Endothelial cell of umbilical vein (primary cell): ENCODE measurements around the gene NOB1. TPM values are rescaled to one million over a fixed set of nuclear protein-coding genes. Genes with fewer than 3 reads are reported as not detected.

Experiments
- BruUV-seq: library from RNA; stranded (reverse); fragments of 400-500 nt; replicated peaks from 2 replicates; lab custom pipeline; 2021; lab: Mats Ljungman, UMichigan
- CTCF ChIA-PET: fragments of 300-600, 350-600 bp; sonication (Branson Sonifier 250); formaldehyde crosslinking; loops from one replicate; lab custom pipeline; 2021; ENCODE audit warnings: antibody characterized with exemption, inconsistent platforms; lab: Charles Lee
- POLR2A ChIA-PET: fragments of 300-600, 350-600 bp; sonication (Branson Sonifier 250); formaldehyde crosslinking; loops from one replicate; lab custom pipeline; 2021; ENCODE audit warnings: antibody characterized with exemption, inconsistent platforms; lab: Charles Lee
- DNase-seq: peaks from one replicate; pipeline ENCODE4 v3.0.0-alpha.2; 2011; ENCODE audit warnings: low read depth, low spot score
- FAIRE-seq: peaks from 2 replicates; lab custom pipeline; 2011; peaks lifted over from hg19 to GRCh38; lab: Jason Lieb, UNC
- H2AFZ ChIP-seq: 2 replicates; pipeline ENCODE4 v1.6.0; 2012; ENCODE audit warnings: low read depth, low read length, control low read depth, inconsistent platforms
- H3K27ac ChIP-seq: 2 replicates; pipeline ENCODE4 v1.5.1; 2011; ENCODE audit warnings: low read depth, mild to moderate bottlenecking, control low read depth, low read length, moderate library complexity; ENCODE audit not compliant: insufficient read depth
- H3K27me3 ChIP-seq, 2 experiments: 2 replicates each; pipeline versions ENCODE4 v1.6.0 to v1.6.1; 2011; ENCODE audit warnings: low read length in 2 of 2, mixed read lengths in 1 of 2; ENCODE audit not compliant: control insufficient read depth in 2 of 2, insufficient read depth in 2 of 2
- H3K36me3 ChIP-seq, 2 experiments: 2 replicates in 1 of 2; 3 replicates in 1 of 2; pipeline ENCODE4 v1.5.1; 2011; ENCODE audit warnings: low read length in 2 of 2, mild to moderate bottlenecking in 1 of 2, moderate library complexity in 1 of 2; ENCODE audit not compliant: control insufficient read depth in 2 of 2, insufficient read depth in 2 of 2; ENCODE audit errors: extremely low read depth in 1 of 2
- H3K4me1 ChIP-seq: 3 replicates; pipeline ENCODE4 v1.5.1; 2011; ENCODE audit warnings: mild to moderate bottlenecking, low read length; ENCODE audit not compliant: control insufficient read depth, insufficient read depth; ENCODE audit errors: extremely low read depth
- H3K4me2 ChIP-seq: 2 replicates; pipeline ENCODE4 v1.6.1; 2011; ENCODE audit warnings: low read length, control low read depth, mixed read lengths; ENCODE audit not compliant: insufficient read depth
- H3K4me3 ChIP-seq, 3 experiments: fragments of 200-600 bp in 1 of 3; sonication (generic), shearing (Covaris generic) in 1 of 3; replicated peaks in 1 of 3; 2 replicates each; pipeline ENCODE4 v1.5.1; 2011 to 2016; ENCODE audit warnings: control low read depth in 3 of 3, low read length in 3 of 3, mild to moderate bottlenecking in 2 of 3, inconsistent platforms in 1 of 3, low read depth in 1 of 3, moderate library complexity in 1 of 3; ENCODE audit not compliant: insufficient read depth in 1 of 3
- H3K79me2 ChIP-seq: 2 replicates; pipeline ENCODE4 v1.6.0; 2012; ENCODE audit warnings: low read length, inconsistent platforms; ENCODE audit not compliant: control insufficient read depth, insufficient read depth
- H3K9ac ChIP-seq: replicated peaks from 2 replicates; pipeline ENCODE3; 2011; ENCODE audit warnings: low read length, control low read depth; ENCODE audit not compliant: insufficient read depth; ENCODE audit errors: extremely low read depth
- H3K9me1 ChIP-seq: replicated peaks from 3 replicates; pipeline ENCODE4 v1.6.0; 2011; ENCODE audit warnings: mild to moderate bottlenecking, low read length; ENCODE audit not compliant: control insufficient read depth, insufficient read depth; ENCODE audit errors: extremely low read depth
- H3K9me3 ChIP-seq: replicated peaks from 2 replicates; pipeline ENCODE4 v1.5.1; 2012; ENCODE audit warnings: low read length, inconsistent platforms; ENCODE audit not compliant: control insufficient read depth, insufficient read depth
- H4K20me1 ChIP-seq: replicated peaks from 2 replicates; pipeline ENCODE3; 2011; ENCODE audit warnings: mild to moderate bottlenecking, low read length; ENCODE audit not compliant: control insufficient read depth, insufficient read depth; ENCODE audit errors: extremely low read depth
- EZH2 ChIP-seq: IDR thresholded peaks from 2 replicates; pipeline ENCODE4 v1.6.1; 2012; ENCODE audit warnings: borderline replicate concordance, low read depth, mild to moderate bottlenecking, moderate library complexity, low read length, inconsistent platforms; ENCODE audit not compliant: severe bottlenecking
- FOS ChIP-seq: IDR thresholded peaks from 2 replicates; pipeline ENCODE4 v1.6.1; 2011; ENCODE audit warnings: mild to moderate bottlenecking, low read length, moderate library complexity, borderline replicate concordance; ENCODE audit not compliant: insufficient read depth
- GATA2 ChIP-seq: IDR thresholded peaks from 2 replicates; pipeline ENCODE4 v1.7.0; 2011; ENCODE audit warnings: low read depth, mild to moderate bottlenecking, moderate library complexity, mixed read lengths, low read length; ENCODE audit not compliant: insufficient read length, insufficient read depth
- JUN ChIP-seq: IDR thresholded peaks from 2 replicates; pipeline ENCODE4 v1.6.1; 2011; ENCODE audit warnings: borderline replicate concordance, low read depth; ENCODE audit not compliant: insufficient read length, insufficient read depth
- MAX ChIP-seq: IDR thresholded peaks from 2 replicates; pipeline ENCODE4 v1.6.1; 2011; ENCODE audit not compliant: insufficient read depth, insufficient read length
- MYC ChIP-seq: IDR thresholded peaks from one replicate; pipeline ENCODE4 v1.6.1; 2011; ENCODE audit warnings: mild to moderate bottlenecking, low read depth, low read length
- POLR2A ChIP-seq: IDR thresholded peaks from 2 replicates; pipeline ENCODE4 v1.6.1; 2012; ENCODE audit warnings: low read depth, mild to moderate bottlenecking, control low read depth, low read length
- POLR2AphosphoS5 ChIP-seq: IDR thresholded peaks from 2 replicates; pipeline ENCODE4 v1.6.1; 2012; ENCODE audit warnings: low read depth, mild to moderate bottlenecking, control low read depth, low read length, moderate library complexity; ENCODE audit not compliant: insufficient read depth
- dilution Hi-C: fragments of 300-500 bp; cut with MboI; formaldehyde crosslinking; loops from one replicate; pipeline ENCODE4 v1.15.0; 2019; ENCODE audit warnings: low sequenced_read_pairs; ENCODE audit not compliant: extremely low pct_ligation_motif_present
- intact Hi-C: fragments of 100-400 bp; cut with micrococcal nuclease; formaldehyde crosslinking; loops from one replicate; pipeline ENCODE4 v1.10.0; 2022
- polyA plus RNA-seq, 4 experiments: library from polyadenylated mRNA; depleted of rRNA in 3 of 4; stranded (reverse) in 3 of 4; unstranded in 1 of 4; fragments of >200 nt; gene quantifications; 2 replicates each; pipeline versions ENCODE4 v1.2.1 to v1.2.3, GENCODE V29; 2011 to 2012; ENCODE audit warnings: missing spikeins in 1 of 4
- total RNA-seq: library from RNA; stranded (reverse); gene quantifications from 2 replicates; pipeline ENCODE4 v1.2.3, GENCODE V29; 2021
- TF ChIP-seq, protein P1 (sequence below), 2 donors: IDR thresholded peaks; 1 replicate in 1 of 2; 2 replicates in 1 of 2; pipeline ENCODE4 v1.5.1; 2011; ENCODE audit warnings: low read length in 2 of 2, mild to moderate bottlenecking in 2 of 2, moderate library complexity in 2 of 2, control low read depth in 1 of 2, inconsistent platforms in 1 of 2, low read depth in 1 of 2; ENCODE audit not compliant: insufficient read depth in 1 of 2; ENCODE audit errors: extremely low read depth in 1 of 2

Gene NOB1
- total and polyA plus RNA-seq, 2 donors (not counting 3 experiments of a cell fraction or from before 2014, with no cell fraction given), result 65.4 to 66.5 TPM

DNA sequence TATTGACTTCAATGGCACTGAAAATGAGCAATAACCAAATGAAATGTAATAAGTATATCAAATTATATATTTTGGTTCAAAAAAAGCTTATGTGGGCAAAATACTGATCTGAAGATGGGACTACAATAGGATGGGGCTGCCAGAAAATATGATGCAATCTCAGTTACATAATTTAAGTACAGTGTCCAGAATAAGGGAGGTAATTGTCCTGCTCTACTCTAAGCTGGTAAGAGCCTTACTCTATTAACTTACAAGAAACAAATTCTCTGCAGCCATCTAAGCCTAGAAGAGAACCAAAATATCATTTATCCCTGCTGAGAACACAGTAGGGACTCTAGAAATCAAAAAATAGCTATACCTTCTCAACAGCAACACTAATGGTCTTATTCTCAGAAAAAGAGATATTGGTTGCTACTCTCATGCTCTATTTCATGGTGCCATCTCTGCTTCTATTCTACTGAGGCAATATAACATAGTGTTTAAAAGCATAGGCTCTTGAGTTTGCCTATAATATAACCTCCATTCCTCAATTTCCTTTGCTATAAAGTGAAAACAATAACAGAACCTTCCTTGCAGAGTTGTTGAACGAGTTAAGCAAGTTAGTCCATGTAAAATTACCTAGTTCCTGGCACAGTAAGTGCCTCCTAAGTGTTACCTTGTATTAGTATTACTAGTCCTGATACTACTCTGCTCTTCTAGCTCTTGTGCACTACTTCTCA, 48.3 kb downstream of the NOB1 start:
- POLR2A ChIA-PET, result interaction anchor here (0.7 kb wide), 1 partner anchor 49 kb away, joined by 4 read pairs; the partner anchor contains the start of gene NOB1
- no TSS peak for BruUV-seq
- H3K79me2 ChIP-seq, result no peaks in the 10 kb centered on the region
- H2AFZ ChIP-seq, result no peak overlapping the region
- no peak overlapping the region for H3K4me2 ChIP-seq
- peaks cover 15 to 16% of the 10 kb centered on the region in 2 experiments for H3K36me3 ChIP-seq
- no peak overlapping the region for H3K4me3 ChIP-seq
- dilution Hi-C loops (no loop called here), intact Hi-C loops (no loop called here)
- DNase-seq, result no peak
- H3K9me1 ChIP-seq, result no peaks in the 10 kb centered on the region
- H3K4me1 ChIP-seq, result no peaks in the 10 kb centered on the region
- CTCF ChIA-PET, result interaction anchor here (1.1 to 7.9 kb wide), 4 partner anchors 18 to 310 kb away, joined by 3 to 67 read pairs (median 5); partner anchors contain the start of gene NOB1
- no peaks in the 10 kb centered on the region for H3K27me3 ChIP-seq
- no peak overlapping the region for H3K27ac ChIP-seq
- no peaks in the 10 kb centered on the region for H3K9me3 ChIP-seq
- no peak for FAIRE-seq
- no peaks in the 10 kb centered on the region for H4K20me1 ChIP-seq
- no peak overlapping the region for H3K9ac ChIP-seq
- TF ChIP-seq POLR2AphosphoS5, result no peak
- TF ChIP-seq GATA2, result no peak
- TF ChIP-seq EZH2, result no peak
- no peak for TF ChIP-seq JUN

GRCh38 chr16:69703638-69704037, 51.1 kb downstream of the NOB1 start:
- no TSS peak for BruUV-seq
- H3K9me3 ChIP-seq, result no peaks in the 10 kb centered on the region
- H4K20me1 ChIP-seq, result no peaks in the 10 kb centered on the region
- H3K4me1 ChIP-seq, result peaks cover 4% of the 10 kb centered on the region
- peaks cover 3 to 8% of the 10 kb centered on the region in 2 experiments for H3K36me3 ChIP-seq
- no peak for TF ChIP-seq EZH2
- TF ChIP-seq POLR2AphosphoS5, result no peak
- TF ChIP-seq, protein P1, sequence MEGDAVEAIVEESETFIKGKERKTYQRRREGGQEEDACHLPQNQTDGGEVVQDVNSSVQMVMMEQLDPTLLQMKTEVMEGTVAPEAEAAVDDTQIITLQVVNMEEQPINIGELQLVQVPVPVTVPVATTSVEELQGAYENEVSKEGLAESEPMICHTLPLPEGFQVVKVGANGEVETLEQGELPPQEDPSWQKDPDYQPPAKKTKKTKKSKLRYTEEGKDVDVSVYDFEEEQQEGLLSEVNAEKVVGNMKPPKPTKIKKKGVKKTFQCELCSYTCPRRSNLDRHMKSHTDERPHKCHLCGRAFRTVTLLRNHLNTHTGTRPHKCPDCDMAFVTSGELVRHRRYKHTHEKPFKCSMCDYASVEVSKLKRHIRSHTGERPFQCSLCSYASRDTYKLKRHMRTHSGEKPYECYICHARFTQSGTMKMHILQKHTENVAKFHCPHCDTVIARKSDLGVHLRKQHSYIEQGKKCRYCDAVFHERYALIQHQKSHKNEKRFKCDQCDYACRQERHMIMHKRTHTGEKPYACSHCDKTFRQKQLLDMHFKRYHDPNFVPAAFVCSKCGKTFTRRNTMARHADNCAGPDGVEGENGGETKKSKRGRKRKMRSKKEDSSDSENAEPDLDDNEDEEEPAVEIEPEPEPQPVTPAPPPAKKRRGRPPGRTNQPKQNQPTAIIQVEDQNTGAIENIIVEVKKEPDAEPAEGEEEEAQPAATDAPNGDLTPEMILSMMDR (IDR thresholded peaks at IDR 0.05; ENCODE audit: extremely low read depth in 1 of 2, insufficient read depth in 1 of 2, low read depth in 1 of 2, low read length in 2 of 2), result no peak
- TF ChIP-seq MYC, result no peak
- no peak for TF ChIP-seq GATA2
- no peak for TF ChIP-seq POLR2A
- TF ChIP-seq MAX, result no peak
- no peak for TF ChIP-seq FOS
- TF ChIP-seq JUN, result no peak
- no peak overlapping the region for H2AFZ ChIP-seq
- dilution Hi-C loops (no loop called here), intact Hi-C loops (no loop called here)
- CTCF ChIA-PET, result interaction anchor here (0.8 to 1.5 kb wide), 5 partner anchors 14 to 308 kb away, joined by 3 to 10 read pairs (median 3); partner anchors contain the start of gene NOB1
- no peak overlapping the region for H3K4me3 ChIP-seq
- no peak overlapping the region for H3K4me2 ChIP-seq
- DNase-seq (peak; percentile 18), FAIRE-seq (no peak)
- H3K27me3 ChIP-seq, result no peaks in the 10 kb centered on the region
- no peak overlapping the region for H3K9ac ChIP-seq
- no peaks in the 10 kb centered on the region for H3K79me2 ChIP-seq
- POLR2A ChIA-PET, result no interaction called here
- H3K9me1 ChIP-seq, result no peaks in the 10 kb centered on the region
- no peak overlapping the region for H3K27ac ChIP-seq
